Kasumi-1 (cell line): ENCODE results near the gene C5orf58.

ENCODE experiments used
- DNase-seq, 2 experiments: peaks; one replicate each; lab custom pipeline; 2025; lab: John Stamatoyannopoulos, UW

The C5orf58 gene

GRCh38 chr5:170256571-170256970 is 23.8 kb downstream of the C5orf58 start:
- no peak for DNase-seq

- no peak for DNase-seq
These were observed 24.6 kb downstream of the C5orf58 start for GRCh38 chr5:170257370-170257769.

- DNase-seq: no peak
These were observed 28.8 kb downstream of the C5orf58 start for GRCh38 chr5:170261528-170262043.

GRCh38 chr5:170262061-170263045 is 29.6 kb downstream of the C5orf58 start:
- no peak for DNase-seq

- DNase-seq: no peak
These were observed 31.1 kb downstream of the C5orf58 start for GRCh38 chr5:170263906-170264305.

GRCh38 chr5:170265522-170265921 is 32.7 kb downstream of the C5orf58 start:
- no peak for DNase-seq

- no peak for DNase-seq
These were observed 34.0 kb downstream of the C5orf58 start for GRCh38 chr5:170266570-170267381.

GRCh38 chr5:170267431-170268152 is 34.8 kb downstream of the C5orf58 start:
- peak; percentile 84 to 86 for DNase-seq

GRCh38 chr5:170268153-170268689 is 35.4 kb downstream of the C5orf58 start:
- no peak for DNase-seq

- peak; percentile 96 to 98 for DNase-seq
These were observed 36.1 kb downstream of the C5orf58 start for GRCh38 chr5:170268884-170269283.

- peak; percentile 73 to 75 for DNase-seq
These were observed 36.8 kb downstream of the C5orf58 start for GRCh38 chr5:170269579-170269978.

- no peak for DNase-seq
These were observed 37.7 kb downstream of the C5orf58 start for GRCh38 chr5:170270293-170271069.

- peak; percentile 30 to 56 for DNase-seq
These were observed 41.4 kb downstream of the C5orf58 start for GRCh38 chr5:170273968-170274710.

- DNase-seq: no peak
These were observed 42.7 kb downstream of the C5orf58 start for GRCh38 chr5:170275376-170275994.

- no peak for DNase-seq
These were observed 43.4 kb downstream of the C5orf58 start for GRCh38 chr5:170276140-170276539.

GRCh38 chr5:170277867-170278281 is 45.1 kb downstream of the C5orf58 start:
- DNase-seq: peak in 1 of 2 experiments; percentile 32

- peak; percentile 98 to 99 for DNase-seq
These were observed 46.0 kb downstream of the C5orf58 start for GRCh38 chr5:170278611-170279458.

- DNase-seq: no peak
These were observed 46.7 kb downstream of the C5orf58 start for GRCh38 chr5:170279459-170279817.
